NCI-H446 (cell line): Measurements from ENCODE around the gene PLXND1.

Experiments used
- DNase-seq, 2 experiments: peaks; one replicate each; lab custom pipeline; 2025; lab: John Stamatoyannopoulos, UW

The PLXND1 gene

GRCh38 chr3:129584631-129585030 lies 21.8 kb downstream of the PLXND1 start:
- DNase-seq, result no peak

DNA sequence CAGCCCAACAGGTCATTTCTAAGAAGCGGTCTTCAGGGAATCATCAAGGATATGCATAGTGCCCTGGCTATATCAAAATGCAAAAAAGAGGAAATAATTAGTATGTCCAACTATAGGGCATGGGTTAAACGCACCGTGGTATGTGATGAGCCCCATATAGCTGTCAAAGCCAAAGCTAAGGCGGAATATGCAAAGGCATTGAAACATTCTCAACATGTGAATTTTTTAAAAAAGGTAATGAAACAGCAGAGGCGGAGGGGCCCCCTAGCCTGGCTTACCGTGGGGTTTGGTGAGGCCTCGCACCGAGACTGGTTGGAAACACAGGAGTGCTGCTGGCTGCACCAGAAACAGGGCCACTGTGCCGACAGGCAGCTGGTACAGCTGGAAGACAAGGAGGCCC lies 23.2 kb downstream of the PLXND1 start:
- DNase-seq, result no peak

DNA sequence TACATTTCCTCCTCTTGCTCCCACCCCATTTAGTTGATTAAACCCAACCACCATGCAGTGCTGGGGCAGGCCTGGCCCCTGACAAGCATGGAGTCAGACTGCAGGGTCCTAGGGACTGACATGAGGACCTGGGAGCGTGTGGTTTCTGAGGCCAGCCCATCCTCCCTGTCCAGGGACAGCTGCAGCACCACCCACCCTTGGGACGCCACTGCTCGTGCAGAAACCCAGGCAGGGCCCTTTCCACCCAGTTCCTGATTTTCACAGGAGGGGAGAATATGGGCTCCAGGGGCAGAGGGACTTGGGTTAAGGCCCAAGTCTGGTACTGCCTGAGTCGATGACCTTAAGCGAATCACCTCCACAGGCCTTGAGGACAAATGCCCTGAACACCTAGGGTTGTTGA lies 23.7 kb downstream of the PLXND1 start:
- no peak for DNase-seq

GRCh38 chr3:129581623-129582022 lies 24.9 kb downstream of the PLXND1 start:
- DNase-seq, result no peak

DNA sequence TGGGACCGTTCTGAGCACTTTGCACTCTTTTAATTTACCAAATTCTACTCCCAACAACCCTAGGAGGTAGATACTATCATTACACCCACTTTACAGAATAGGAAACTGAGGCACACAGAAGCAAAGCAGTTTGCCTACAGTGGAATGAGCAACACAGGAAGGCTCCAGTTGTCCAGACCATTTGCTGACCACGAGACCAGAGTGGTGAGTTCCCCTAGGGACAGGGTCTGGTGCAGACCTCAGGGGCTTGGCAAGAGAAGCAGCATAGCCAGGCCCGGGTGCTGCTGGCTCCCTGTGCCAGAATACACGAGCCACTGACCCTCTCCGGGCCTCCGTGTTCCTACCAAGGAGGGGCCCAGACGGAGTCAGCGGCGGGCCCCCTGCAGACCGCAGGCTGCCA lies 26.5 kb downstream of the PLXND1 start:
- DNase-seq, result no peak

- DNase-seq, result no peak
Observed at GRCh38 chr3:129577925-129578786, 28.3 kb downstream of the PLXND1 start.

DNA sequence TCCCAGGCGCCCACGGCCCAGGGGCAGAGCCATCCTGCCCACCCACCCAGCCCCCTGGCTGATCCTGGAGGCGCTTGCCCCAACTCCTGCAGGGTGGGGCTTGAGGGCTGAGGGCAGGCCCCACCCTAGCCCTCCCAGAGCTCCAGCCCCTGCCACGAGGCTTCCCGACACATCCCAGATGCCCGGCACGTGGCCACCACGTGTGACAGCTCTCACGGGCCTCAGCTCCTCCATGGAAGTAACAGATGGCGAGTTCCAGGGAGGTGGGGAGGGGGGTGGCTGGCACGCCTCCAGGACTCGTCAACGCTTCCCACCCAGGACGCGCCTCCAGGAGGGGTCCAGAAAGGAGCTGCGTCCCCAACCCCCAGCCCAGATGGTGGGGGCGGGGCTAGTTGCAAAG lies 29.1 kb downstream of the PLXND1 start:
- DNase-seq, result peak in 1 of 2 experiments; percentile 69

DNA sequence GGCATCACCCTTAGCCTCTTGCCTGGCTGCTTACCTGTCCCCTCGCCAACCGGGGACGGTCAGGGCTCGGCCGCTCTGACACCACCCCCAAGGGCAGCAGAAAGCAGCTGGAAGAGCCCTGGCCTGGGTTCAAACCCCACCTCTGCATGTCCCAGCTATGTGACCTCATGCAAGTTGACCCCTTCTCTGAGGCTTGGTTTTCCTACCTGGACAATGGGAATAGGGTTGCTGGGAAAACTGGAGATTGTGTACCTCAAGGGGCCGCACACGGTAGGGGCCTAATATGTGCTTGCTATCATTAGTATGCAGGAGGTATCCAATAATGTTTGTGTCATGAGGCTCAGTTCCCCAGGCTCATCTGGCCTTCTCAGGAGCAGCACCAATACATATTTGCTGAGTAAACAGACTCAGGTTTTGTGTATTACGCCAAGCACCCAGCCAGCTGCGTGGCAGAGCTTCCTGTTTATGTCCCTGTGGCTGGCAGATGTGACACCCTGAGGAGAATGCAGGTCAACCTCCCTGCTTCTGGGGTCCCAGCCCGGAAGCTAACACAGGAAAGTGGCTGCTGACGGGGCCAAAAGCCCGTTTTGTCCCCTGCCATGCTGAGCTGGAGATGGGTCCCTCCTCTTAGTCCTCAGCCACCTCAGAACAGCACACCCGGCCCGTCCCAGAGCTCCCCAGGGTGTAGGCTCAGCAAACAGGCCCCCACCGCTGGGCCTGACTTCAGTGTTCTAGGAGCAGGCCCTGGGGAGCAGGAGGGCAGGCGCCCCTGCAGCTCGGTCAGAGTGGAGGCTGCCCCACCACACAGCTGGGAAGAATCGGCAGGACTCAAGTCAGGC lies 29.7 kb downstream of the PLXND1 start:
- DNase-seq, result no peak

- no peak for DNase-seq
Observed at GRCh38 chr3:129575997-129576384, 30.5 kb downstream of the PLXND1 start.

DNA sequence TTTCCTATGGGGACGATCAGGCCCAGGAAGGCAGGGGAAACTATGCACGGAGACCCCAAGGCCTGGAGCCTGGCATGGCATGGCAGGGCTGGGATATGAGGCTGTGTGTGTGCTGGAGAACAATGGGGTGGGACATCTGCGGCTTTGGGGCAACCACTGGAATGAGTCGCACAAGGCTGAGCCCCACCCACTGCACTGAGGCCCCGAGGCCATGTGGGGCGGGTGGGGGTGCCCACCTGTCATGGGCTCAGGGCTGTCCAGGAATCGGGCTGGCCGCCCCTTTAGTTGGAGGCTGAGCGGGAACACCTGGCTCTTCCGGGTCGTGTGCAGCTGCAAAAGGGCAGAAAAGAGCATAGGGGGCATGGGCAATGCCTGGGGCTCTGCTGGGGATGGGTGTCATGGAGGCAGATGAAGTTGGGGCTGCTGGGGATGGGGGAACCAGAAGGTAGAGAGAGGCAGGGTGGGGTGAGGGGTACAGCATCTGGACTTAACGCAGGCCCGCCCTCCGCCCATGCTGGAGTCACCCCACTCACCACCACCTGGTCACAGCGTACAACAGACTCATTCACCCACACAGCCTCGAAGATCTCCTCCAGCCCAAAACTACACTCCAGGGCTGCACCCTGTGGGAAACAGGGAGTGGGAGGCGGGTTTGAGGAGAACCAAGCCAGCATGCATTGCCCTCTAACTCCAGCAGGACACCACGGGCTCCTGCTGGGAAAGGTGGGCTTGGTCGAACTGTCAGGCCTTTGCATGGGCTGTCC lies 31.1 kb downstream of the PLXND1 start:
- DNase-seq, result no peak

GRCh38 chr3:129574206-129574605 lies 32.3 kb downstream of the PLXND1 start:
- DNase-seq, result no peak

GRCh38 chr3:129573493-129573892 lies 33.0 kb downstream of the PLXND1 start:
- DNase-seq, result no peak

DNA sequence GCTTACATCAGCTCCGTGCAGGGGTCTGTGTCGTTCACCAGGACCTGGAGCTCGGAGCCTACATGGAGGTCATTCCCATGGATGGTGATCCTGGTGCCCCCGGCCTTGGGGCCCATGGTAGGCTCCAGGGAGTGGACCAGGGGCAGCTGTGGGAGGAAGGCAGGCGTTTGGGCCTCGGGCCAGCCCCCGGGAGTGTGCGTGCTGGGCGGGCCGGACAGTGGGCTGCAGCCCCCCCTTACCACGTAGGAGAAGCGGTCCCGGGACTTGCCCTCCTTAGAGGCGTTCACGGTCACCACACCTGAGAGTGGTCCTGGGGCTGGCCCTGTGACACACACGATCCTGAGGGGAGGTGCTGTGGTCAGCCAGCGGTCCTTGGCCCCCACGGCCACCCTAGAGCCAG lies 33.9 kb downstream of the PLXND1 start:
- DNase-seq, result no peak

GRCh38 chr3:129571605-129572547 lies 34.6 kb downstream of the PLXND1 start:
- no peak for DNase-seq

DNA sequence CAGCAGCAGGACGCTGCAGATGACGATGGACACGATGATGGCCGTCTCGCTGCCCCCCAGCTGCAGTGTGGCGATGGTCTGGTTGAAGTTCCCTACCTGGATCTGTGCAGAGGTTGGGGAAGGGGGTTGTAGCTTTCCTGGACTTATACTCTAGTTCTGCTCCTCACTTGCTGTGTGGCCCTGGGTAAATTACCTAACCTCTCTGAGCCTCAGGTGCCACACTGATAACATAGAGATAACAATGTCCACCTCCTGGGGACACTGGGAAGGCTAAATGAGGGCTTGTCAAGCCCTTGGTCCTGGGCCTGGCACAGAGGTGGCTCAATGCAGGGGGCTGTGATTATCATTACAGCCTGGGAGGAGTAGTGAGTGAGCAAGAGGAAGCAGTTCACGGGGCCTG lies 36.6 kb downstream of the PLXND1 start:
- no peak for DNase-seq

- DNase-seq, result no peak
Observed at GRCh38 chr3:129567939-129568338, 38.5 kb downstream of the PLXND1 start.

- DNase-seq, result peak in 1 of 2 experiments; percentile 82
Observed at GRCh38 chr3:129567176-129567705, 39.2 kb downstream of the PLXND1 start.

DNA sequence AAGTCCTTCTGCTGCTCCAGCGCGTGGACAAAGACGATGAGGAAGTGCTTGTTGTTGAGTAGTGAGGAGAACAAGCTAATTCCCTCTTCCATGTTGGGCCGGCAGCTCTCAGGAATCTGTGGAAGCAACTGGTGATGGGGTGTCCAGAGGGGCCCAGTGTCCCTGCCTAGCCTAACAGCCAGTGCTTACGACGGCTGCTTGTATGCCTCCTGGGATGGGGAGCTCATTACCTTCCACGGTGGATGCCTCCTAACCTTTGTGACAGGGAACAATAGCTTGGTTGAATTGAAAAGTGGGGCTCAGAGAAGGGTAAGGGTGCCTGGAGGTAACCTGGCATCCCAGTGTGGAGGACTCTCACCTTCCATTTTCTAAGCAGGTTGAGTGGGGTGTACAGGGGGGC lies 40.6 kb downstream of the PLXND1 start:
- DNase-seq, result no peak

DNA sequence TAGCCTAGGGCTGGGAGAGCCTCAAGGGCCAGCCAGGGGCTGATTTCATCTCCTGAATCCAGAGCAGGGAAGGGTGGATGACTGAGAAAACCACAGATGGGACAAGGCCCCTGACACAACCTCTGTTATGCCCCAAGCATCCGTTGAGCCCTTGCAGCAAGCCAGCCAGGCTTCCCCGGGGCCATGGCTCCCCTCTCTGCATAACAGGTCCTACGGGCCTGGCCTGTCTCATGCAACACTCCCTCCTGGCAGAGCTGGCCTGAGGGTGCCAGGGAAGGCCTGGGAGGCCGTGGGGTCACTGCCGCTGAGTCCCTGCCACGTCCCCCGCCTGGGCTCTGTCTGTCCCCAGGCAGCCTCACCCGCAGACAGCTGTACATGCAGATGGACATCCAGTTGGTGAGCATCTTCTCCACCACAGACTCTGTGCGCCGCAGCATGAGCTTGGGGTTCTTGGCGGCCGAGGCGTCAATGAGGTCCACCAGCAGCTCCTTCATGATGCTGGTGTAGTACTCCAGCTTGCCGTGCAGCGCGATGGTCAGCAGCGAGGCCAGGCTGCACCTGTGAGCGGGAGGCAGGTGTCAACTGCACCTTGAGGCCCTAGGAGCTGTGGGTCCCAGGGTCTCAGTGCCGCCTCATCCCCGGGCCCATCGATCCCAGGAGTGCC lies 41.4 kb downstream of the PLXND1 start:
- DNase-seq, result no peak

DNA sequence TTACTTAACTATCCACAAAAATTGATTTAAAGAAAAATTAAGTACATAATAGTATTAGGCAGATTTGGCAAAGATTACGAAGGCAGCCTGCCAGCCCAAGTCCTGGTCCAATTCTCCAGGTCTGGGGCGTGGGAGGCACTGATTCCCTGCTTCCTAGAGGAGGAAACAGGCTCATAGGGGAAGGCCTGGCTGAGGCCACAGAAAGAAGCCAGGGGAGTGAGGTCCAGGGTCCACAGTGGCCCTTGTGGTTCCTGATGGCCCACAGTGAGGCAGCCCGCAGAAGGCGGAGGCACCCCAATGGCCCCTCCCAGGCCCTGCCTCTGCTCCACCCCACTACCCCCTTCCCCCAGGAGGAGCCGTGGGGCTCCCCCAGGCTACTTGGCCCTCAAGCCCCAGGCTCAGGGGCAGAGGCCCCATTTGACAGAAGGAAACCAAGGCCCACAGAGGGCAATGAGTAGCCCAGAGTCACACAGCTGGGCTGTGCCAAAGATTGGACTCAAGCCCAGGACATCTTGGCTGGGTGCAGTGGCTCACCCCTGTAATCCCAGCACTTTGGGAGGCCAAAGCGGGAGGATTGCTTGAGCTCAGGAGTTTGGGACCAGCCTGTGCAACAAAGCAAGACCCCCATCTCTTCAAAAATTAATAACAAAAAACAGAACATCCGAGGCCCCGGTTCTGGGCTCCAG lies 42.5 kb downstream of the PLXND1 start:
- DNase-seq, result no peak
